K562 (cell line): ENCODE measurements around the gene SATB2. TPM values are rescaled to one million over a fixed set of nuclear protein-coding genes. Genes with fewer than 3 reads are reported as not detected.

ENCODE experiments used
- ATAC-seq: fragments of 200-7000 bp; cut with Tn5 transposase; 3 replicates; pipeline ENCODE4 v1.9.1; 2020; ENCODE audit warnings: moderate library complexity
- BruUV-seq: library from RNA; stranded (reverse); fragments of 400-500 nt; replicated peaks from 2 replicates; lab custom pipeline; 2021; lab: Mats Ljungman, UMichigan
- CTCF ChIA-PET: fragments of 300-600 bp; formaldehyde crosslinking; extraction: SDS; loops from one replicate; lab custom pipeline; 2021; ENCODE audit warnings: low intra/inter-chr PET ratio; lab: Yijun Ruan, JAX
- POLR2A ChIA-PET: fragments of 300-600, 350-650 bp; sonication (Branson Sonifier 250); formaldehyde crosslinking; extraction: SDS; loops from one replicate; lab custom pipeline; 2021; ENCODE audit warnings: antibody characterized with exemption, inconsistent platforms; lab: Yijun Ruan, JAX
- DNase-seq, 4 experiments: peaks; one replicate each; pipeline versions ENCODE4 v3.0.0 to v3.0.0-alpha.2; 2011 to 2018; ENCODE audit warnings: low spot score in 3 of 4, mixed read lengths in 3 of 4; ENCODE audit errors: extremely low read depth in 1 of 4
- FAIRE-seq: peaks from 2 replicates; lab custom pipeline; 2011; peaks lifted over from hg19 to GRCh38; lab: Jason Lieb, UNC
- H2AFZ ChIP-seq: 2 replicates; pipeline ENCODE4 v1.6.0; 2011; ENCODE audit warnings: low read depth, low read length, control low read depth, inconsistent platforms
- H3K27ac ChIP-seq: fragments of 200-600 bp; 3 replicates; pipeline ENCODE4 v1.8.0; 2011; ENCODE audit warnings: low read depth, mild to moderate bottlenecking, control low read depth, inconsistent platforms, low read length, moderate library complexity, mixed read lengths; ENCODE audit errors: extremely low read depth
- H3K27me3 ChIP-seq, 2 experiments: fragments of 300-600 bp in 1 of 2; 2 replicates in 1 of 2; 3 replicates in 1 of 2; pipeline versions ENCODE4 v1.6.0 to v1.8.0; 2011; ENCODE audit warnings: inconsistent platforms in 2 of 2, low read length in 2 of 2, mild to moderate bottlenecking in 1 of 2, mixed read lengths in 1 of 2, moderate library complexity in 1 of 2; ENCODE audit not compliant: control insufficient read depth in 2 of 2, insufficient read depth in 2 of 2
- H3K36me3 ChIP-seq: fragments of 300-600 bp; 3 replicates; pipeline ENCODE4 v1.8.0; 2011; ENCODE audit warnings: mild to moderate bottlenecking, low read length, inconsistent platforms; ENCODE audit not compliant: control insufficient read depth, insufficient read depth
- H3K4me1 ChIP-seq, 2 experiments: fragments of 200-600 bp in 1 of 2; replicated peaks in 1 of 2; 2 replicates in 1 of 2; 3 replicates in 1 of 2; pipeline versions ENCODE4 v1.5.1 to v1.8.0; 2011; ENCODE audit warnings: inconsistent platforms in 2 of 2, low read length in 2 of 2, mild to moderate bottlenecking in 1 of 2, mixed read lengths in 1 of 2, moderate library complexity in 1 of 2; ENCODE audit not compliant: control insufficient read depth in 2 of 2, insufficient read depth in 2 of 2
- H3K4me2 ChIP-seq: 2 replicates; pipeline ENCODE4 v1.6.1; 2011; ENCODE audit warnings: low read length, control low read depth, inconsistent platforms, mixed read lengths; ENCODE audit not compliant: insufficient read depth
- H3K4me3 ChIP-seq: fragments of 200-600 bp; sonication (generic), shearing (Covaris generic); 2 replicates; pipeline ENCODE4 v1.5.1; 2016; ENCODE audit warnings: control low read depth, inconsistent platforms
- H3K79me2 ChIP-seq: fragments of 200-600 bp; 3 replicates; pipeline ENCODE4 v1.8.0; 2011; ENCODE audit warnings: low read length, inconsistent platforms; ENCODE audit not compliant: control insufficient read depth, insufficient read depth
- H3K9ac ChIP-seq, 2 experiments: 2 replicates each; pipeline versions ENCODE4 v1.6.0 to v1.6.1; 2011; ENCODE audit warnings: low read depth in 2 of 2, low read length in 2 of 2, control low read depth in 1 of 2, inconsistent platforms in 1 of 2, mild to moderate bottlenecking in 1 of 2, mixed read lengths in 1 of 2; ENCODE audit not compliant: insufficient read depth in 1 of 2
- H3K9me1 ChIP-seq: one replicate; pipeline ENCODE4 v1.6.0; 2011; ENCODE audit warnings: inconsistent platforms, mild to moderate bottlenecking, low read length, moderate library complexity; ENCODE audit not compliant: control insufficient read depth, insufficient read depth
- H3K9me3 ChIP-seq: replicated peaks from 2 replicates; pipeline ENCODE4 v1.5.1; 2011; ENCODE audit warnings: low read depth, low read length, inconsistent platforms; ENCODE audit not compliant: control insufficient read depth, insufficient read depth
- H4K20me1 ChIP-seq: replicated peaks from 2 replicates; pipeline ENCODE4 v1.6.1; 2011; ENCODE audit warnings: low read length, inconsistent platforms, mixed read lengths; ENCODE audit not compliant: control insufficient read depth, insufficient read depth
- ELF1 ChIP-seq: fragments of 200-800 bp; sonication (Bioruptor generic); IDR thresholded peaks from 2 replicates; pipeline ENCODE4 v1.6.1; 2016; ENCODE audit warnings: missing genetic modification characterization, missing compliant biosample characterization
- EZH2 ChIP-seq: IDR thresholded peaks from 2 replicates; pipeline ENCODE4 v1.6.1; 2012; ENCODE audit warnings: low read depth, mild to moderate bottlenecking, inconsistent platforms, low read length, borderline replicate concordance
- FOXJ3 ChIP-seq: sonication (generic); formaldehyde crosslinking; IDR thresholded peaks from 2 replicates; pipeline ENCODE4 v1.4.0; 2020; ENCODE audit warnings: mild to moderate bottlenecking, missing genetic modification reagents
- JUNB ChIP-seq: fragments of 450-650 bp; formaldehyde crosslinking; conservative IDR thresholded peaks from 2 replicates; pipeline ENCODE4 v1.4.0; 2020; ENCODE audit warnings: mild to moderate bottlenecking
- MCM3 ChIP-seq: fragments of 450-650 bp; IDR thresholded peaks from 2 replicates; pipeline ENCODE4 v1.6.1; 2016
- RHOXF2B ChIP-seq: fragments of 250-450 bp; sonication (Bioruptor Pico); conservative IDR thresholded peaks from 2 replicates; pipeline ENCODE4 v1.5.1; 2021
- SRSF1 ChIP-seq: fragments of 200-400 bp; formaldehyde crosslinking; IDR thresholded peaks from 2 replicates; pipeline ENCODE4 v1.6.1; 2017; ENCODE audit warnings: mild to moderate bottlenecking, low read depth, low read length, moderate library complexity
- U2AF2 ChIP-seq: fragments of 200-400 bp; formaldehyde crosslinking; optimal IDR thresholded peaks from 2 replicates; pipeline ENCODE3; 2017; ENCODE audit warnings: low read depth, mild to moderate bottlenecking, low read length
- ZNF140 ChIP-seq: fragments of 250-450 bp; sonication (Bioruptor Pico); IDR thresholded peaks from 2 replicates; pipeline ENCODE4 v1.8.0; 2021; ENCODE audit warnings: moderate library complexity, mild to moderate bottlenecking, inconsistent platforms
- ZNF239 ChIP-seq: fragments of 250-450 bp; sonication (Bioruptor Pico); IDR thresholded peaks from 2 replicates; pipeline ENCODE4 v1.4.0; 2020; ENCODE audit warnings: mild to moderate bottlenecking
- ZNF57 ChIP-seq: fragments of 450-650 bp; formaldehyde crosslinking; IDR thresholded peaks from 2 replicates; pipeline ENCODE4 v1.4.0; 2020; ENCODE audit warnings: mild to moderate bottlenecking, moderate library complexity
- in situ Hi-C: fragments of 300-500 bp; cut with MboI; formaldehyde crosslinking; loops from 4 replicates; pipeline ENCODE4 v1.15.0; 2018; ENCODE audit warnings: inconsistent platforms, mixed read lengths
- intact Hi-C: fragments of 100-400 bp; cut with micrococcal nuclease; formaldehyde crosslinking; loops from 2 replicates; pipeline ENCODE4 v1.14.2; 2022
- polyA plus RNA-seq, 8 experiments: library from polyadenylated mRNA; depleted of rRNA in 4 of 8; stranded (reverse) in 5 of 8; unstranded in 3 of 8; fragments of >200 nt; fragmentation: Nextera tagmentation in 2 of 8; fragmentation: Illumina TruSeq in 1 of 8; extraction: Ambion mirVana in 2 of 8; extraction: Trizol in 1 of 8; gene quantifications; 2 replicates each; pipeline versions ENCODE4 v1.2.1 to v1.2.3, GENCODE V29; 2011 to 2014; ENCODE audit warnings: inconsistent platforms in 1 of 8, missing spikeins in 1 of 8
- total RNA-seq, 7 experiments: library from RNA; depleted of rRNA in 6 of 7; stranded (reverse); fragments of >200 nt in 6 of 7; fragmentation: Illumina TruSeq in 2 of 7; extraction: Trizol in 2 of 7; gene quantifications; 2 replicates each; pipeline versions ENCODE4 v1.2.1 to v1.2.3, GENCODE V29; 2011 to 2021; ENCODE audit warnings: low replicate concordance in 1 of 7
- TF ChIP-seq, protein P1 (sequence below): sonication (generic); formaldehyde crosslinking; IDR thresholded peaks from 2 replicates; pipeline ENCODE4 v1.8.0; 2023; ENCODE audit warnings: mild to moderate bottlenecking, missing genetic modification reagents
- TF ChIP-seq, protein P2 (sequence below): fragments of 450-650 bp; IDR thresholded peaks from 2 replicates; pipeline ENCODE4 v1.6.1; 2016
- TF ChIP-seq, protein P3 (sequence below): sonication (generic); formaldehyde crosslinking; IDR thresholded peaks from 2 replicates; pipeline ENCODE4 v1.5.0; 2020; ENCODE audit warnings: missing genetic modification reagents
- TF ChIP-seq, protein P4 (sequence below): sonication (generic); formaldehyde crosslinking; IDR thresholded peaks from 2 replicates; pipeline ENCODE4 v1.8.1; 2022; ENCODE audit warnings: missing genetic modification reagents
- TF ChIP-seq, protein P5 (sequence below): IDR thresholded peaks from 2 replicates; pipeline ENCODE4 v1.6.1; 2012; ENCODE audit warnings: low read depth, low read length, improper control_type of control experiment, borderline replicate concordance

The SATB2 gene
- total and polyA plus RNA-seq, 9 of the 15 experiments (the other 6 are each of a cell fraction or from before 2014, with no cell fraction given): 4.5 to 34.0 (median 15.1) TPM

DNA sequence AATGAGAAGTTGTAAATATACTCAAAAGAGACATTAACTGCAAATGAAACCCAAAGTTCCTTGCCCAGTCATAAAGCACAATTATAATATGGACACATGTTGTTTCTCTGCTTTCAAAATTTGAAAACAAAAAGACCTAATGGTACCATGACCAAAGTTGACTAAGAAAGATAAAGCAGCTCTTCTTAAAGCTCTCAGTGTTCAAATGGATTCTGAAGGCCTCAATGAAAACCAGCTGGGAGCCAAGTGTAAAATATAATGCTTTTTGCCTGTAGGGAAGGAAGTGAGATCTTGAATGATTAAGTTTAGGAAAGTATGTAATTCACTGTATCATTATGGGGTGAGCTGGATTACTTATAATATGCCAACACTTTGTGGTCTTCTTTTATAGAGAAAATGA, 178.6 kb downstream of the SATB2 start:
- intact Hi-C loops (no loop called here), in situ Hi-C loops (no loop called here)
- no peaks in the 10 kb centered on the region for H3K9me1 ChIP-seq
- no peak overlapping the region for H3K4me2 ChIP-seq
- H3K27ac ChIP-seq: no peak overlapping the region
- TF ChIP-seq U2AF2 (no peak), ZNF239 (CRISPR knock-in tag) (no peak), JUNB (CRISPR knock-in tag) (no peak), ZNF140 (no peak), MCM3 (no peak), ELF1 (tag) (no peak), SRSF1 (no peak), RHOXF2B (CRISPR knock-in tag) (no peak), ZNF57 (no peak), EZH2 (no peak), FOXJ3 (no peak)
- TF ChIP-seq, protein P1, sequence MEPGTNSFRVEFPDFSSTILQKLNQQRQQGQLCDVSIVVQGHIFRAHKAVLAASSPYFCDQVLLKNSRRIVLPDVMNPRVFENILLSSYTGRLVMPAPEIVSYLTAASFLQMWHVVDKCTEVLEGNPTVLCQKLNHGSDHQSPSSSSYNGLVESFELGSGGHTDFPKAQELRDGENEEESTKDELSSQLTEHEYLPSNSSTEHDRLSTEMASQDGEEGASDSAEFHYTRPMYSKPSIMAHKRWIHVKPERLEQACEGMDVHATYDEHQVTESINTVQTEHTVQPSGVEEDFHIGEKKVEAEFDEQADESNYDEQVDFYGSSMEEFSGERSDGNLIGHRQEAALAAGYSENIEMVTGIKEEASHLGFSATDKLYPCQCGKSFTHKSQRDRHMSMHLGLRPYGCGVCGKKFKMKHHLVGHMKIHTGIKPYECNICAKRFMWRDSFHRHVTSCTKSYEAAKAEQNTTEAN: no peak
- TF ChIP-seq, protein P2, sequence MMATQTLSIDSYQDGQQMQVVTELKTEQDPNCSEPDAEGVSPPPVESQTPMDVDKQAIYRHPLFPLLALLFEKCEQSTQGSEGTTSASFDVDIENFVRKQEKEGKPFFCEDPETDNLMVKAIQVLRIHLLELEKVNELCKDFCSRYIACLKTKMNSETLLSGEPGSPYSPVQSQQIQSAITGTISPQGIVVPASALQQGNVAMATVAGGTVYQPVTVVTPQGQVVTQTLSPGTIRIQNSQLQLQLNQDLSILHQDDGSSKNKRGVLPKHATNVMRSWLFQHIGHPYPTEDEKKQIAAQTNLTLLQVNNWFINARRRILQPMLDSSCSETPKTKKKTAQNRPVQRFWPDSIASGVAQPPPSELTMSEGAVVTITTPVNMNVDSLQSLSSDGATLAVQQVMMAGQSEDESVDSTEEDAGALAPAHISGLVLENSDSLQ: no peak
- TF ChIP-seq, protein P3, sequence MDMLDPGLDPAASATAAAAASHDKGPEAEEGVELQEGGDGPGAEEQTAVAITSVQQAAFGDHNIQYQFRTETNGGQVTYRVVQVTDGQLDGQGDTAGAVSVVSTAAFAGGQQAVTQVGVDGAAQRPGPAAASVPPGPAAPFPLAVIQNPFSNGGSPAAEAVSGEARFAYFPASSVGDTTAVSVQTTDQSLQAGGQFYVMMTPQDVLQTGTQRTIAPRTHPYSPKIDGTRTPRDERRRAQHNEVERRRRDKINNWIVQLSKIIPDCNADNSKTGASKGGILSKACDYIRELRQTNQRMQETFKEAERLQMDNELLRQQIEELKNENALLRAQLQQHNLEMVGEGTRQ (CRISPR knock-in tag): no peak
- TF ChIP-seq, protein P4, sequence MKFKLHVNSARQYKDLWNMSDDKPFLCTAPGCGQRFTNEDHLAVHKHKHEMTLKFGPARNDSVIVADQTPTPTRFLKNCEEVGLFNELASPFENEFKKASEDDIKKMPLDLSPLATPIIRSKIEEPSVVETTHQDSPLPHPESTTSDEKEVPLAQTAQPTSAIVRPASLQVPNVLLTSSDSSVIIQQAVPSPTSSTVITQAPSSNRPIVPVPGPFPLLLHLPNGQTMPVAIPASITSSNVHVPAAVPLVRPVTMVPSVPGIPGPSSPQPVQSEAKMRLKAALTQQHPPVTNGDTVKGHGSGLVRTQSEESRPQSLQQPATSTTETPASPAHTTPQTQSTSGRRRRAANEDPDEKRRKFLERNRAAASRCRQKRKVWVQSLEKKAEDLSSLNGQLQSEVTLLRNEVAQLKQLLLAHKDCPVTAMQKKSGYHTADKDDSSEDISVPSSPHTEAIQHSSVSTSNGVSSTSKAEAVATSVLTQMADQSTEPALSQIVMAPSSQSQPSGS (CRISPR knock-in tag): no peak
- TF ChIP-seq, protein P5, sequence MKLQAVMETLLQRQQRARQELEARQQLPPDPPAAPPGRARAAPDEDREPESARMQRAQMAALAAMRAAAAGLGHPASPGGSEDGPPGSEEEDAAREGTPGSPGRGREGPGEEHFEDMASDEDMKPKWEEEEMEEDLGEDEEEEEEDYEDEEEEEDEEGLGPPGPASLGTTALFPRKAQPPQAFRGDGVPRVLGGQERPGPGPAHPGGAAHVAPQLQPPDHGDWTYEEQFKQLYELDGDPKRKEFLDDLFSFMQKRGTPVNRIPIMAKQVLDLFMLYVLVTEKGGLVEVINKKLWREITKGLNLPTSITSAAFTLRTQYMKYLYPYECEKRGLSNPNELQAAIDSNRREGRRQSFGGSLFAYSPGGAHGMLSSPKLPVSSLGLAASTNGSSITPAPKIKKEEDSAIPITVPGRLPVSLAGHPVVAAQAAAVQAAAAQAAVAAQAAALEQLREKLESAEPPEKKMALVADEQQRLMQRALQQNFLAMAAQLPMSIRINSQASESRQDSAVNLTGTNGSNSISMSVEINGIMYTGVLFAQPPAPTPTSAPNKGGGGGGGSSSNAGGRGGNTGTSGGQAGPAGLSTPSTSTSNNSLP: no peak
- H2AFZ ChIP-seq: no peak overlapping the region
- H3K4me3 ChIP-seq: no peak overlapping the region
- no peaks in the 10 kb centered on the region for H4K20me1 ChIP-seq
- no peak for FAIRE-seq
- H3K9me3 ChIP-seq: no peaks in the 10 kb centered on the region
- H3K36me3 ChIP-seq: peaks cover 16% of the 10 kb centered on the region; the same call in 2 of the 3 replicates
- no peak overlapping the region for H3K9ac ChIP-seq
- no peak for ATAC-seq
- ChIA-PET POLR2A (interaction anchor here (0.9 kb wide), 1 partner anchor 88 kb away, joined by 3 read pairs; no protein-coding TSS in a partner anchor), CTCF (no interaction called here)
- no TSS peak for BruUV-seq
- DNase-seq: no peak
- no peaks in the 10 kb centered on the region for H3K27me3 ChIP-seq
- no peaks in the 10 kb centered on the region for H3K4me1 ChIP-seq
- no peaks in the 10 kb centered on the region for H3K79me2 ChIP-seq
